Subcutaneous adipose tissue (tissue), 4 donors: ENCODE results near the gene UTP11. TPM values are rescaled to one million over a fixed set of nuclear protein-coding genes. Genes with fewer than 3 reads are reported as not detected.

Experiments used
- total RNA-seq, 4 donors: library from RNA; depleted of rRNA; stranded (reverse); fragments of >200 nt; gene quantifications; one replicate each; pipeline ENCODE4 v1.1.0, GENCODE V29; 2016
- TF ChIP-seq, protein P1 (sequence below): fragments of 450-650 bp; IDR thresholded peaks from one replicate; pipeline ENCODE4 v1.5.1; 2016; ENCODE audit warnings: low read depth, mild to moderate bottlenecking, control low read depth, antibody characterized with exemption, moderate library complexity

The UTP11 gene
- total RNA-seq, 4 donors from 2014 or later = 15.1 to 40.4 (median 24.2) TPM

DNA sequence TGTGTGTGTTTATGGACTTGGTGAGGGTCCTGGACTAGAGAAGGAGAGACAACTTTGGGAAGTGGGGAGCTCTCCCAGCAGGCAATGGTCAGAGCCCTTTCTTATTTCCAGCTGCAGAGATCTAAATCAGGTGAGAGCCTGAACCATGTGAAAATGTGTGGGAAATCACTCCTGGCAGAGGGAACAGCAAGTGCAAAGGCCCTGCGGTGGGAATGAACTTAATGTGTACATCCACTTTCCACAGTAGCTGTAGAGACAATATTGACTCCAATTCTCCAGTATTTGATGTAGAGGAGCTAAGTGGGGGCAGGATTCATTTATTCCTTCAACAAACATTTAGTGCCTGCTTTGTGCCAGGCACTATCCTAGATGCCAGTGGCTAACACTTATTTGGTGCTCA is 48.8 kb downstream of the UTP11 start:
- TF ChIP-seq, protein P1, sequence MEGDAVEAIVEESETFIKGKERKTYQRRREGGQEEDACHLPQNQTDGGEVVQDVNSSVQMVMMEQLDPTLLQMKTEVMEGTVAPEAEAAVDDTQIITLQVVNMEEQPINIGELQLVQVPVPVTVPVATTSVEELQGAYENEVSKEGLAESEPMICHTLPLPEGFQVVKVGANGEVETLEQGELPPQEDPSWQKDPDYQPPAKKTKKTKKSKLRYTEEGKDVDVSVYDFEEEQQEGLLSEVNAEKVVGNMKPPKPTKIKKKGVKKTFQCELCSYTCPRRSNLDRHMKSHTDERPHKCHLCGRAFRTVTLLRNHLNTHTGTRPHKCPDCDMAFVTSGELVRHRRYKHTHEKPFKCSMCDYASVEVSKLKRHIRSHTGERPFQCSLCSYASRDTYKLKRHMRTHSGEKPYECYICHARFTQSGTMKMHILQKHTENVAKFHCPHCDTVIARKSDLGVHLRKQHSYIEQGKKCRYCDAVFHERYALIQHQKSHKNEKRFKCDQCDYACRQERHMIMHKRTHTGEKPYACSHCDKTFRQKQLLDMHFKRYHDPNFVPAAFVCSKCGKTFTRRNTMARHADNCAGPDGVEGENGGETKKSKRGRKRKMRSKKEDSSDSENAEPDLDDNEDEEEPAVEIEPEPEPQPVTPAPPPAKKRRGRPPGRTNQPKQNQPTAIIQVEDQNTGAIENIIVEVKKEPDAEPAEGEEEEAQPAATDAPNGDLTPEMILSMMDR = no peak

DNA sequence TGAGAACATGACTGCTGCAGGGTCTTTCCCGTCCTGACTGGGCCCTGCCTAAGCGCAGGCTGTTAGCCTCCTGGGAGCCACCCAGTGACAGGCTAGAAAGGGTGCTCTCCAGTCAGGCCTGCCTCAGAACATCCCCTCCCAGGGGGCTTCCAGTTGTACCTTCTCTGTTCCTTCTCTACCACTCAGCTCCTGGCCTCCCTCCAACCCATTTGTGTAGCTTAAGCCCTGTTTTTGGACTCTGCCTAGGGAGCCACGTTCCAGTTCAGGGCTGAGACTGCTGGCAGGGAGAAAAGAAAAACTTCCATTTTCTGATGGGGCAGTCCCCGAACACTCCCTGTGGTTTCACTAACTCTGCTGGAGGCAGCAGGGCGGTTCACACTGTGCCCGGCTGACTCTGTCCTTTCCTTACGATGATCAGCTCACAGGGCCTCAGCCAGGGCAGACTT is 49.4 kb downstream of the UTP11 start:
- TF ChIP-seq, protein P1 = no peak

DNA sequence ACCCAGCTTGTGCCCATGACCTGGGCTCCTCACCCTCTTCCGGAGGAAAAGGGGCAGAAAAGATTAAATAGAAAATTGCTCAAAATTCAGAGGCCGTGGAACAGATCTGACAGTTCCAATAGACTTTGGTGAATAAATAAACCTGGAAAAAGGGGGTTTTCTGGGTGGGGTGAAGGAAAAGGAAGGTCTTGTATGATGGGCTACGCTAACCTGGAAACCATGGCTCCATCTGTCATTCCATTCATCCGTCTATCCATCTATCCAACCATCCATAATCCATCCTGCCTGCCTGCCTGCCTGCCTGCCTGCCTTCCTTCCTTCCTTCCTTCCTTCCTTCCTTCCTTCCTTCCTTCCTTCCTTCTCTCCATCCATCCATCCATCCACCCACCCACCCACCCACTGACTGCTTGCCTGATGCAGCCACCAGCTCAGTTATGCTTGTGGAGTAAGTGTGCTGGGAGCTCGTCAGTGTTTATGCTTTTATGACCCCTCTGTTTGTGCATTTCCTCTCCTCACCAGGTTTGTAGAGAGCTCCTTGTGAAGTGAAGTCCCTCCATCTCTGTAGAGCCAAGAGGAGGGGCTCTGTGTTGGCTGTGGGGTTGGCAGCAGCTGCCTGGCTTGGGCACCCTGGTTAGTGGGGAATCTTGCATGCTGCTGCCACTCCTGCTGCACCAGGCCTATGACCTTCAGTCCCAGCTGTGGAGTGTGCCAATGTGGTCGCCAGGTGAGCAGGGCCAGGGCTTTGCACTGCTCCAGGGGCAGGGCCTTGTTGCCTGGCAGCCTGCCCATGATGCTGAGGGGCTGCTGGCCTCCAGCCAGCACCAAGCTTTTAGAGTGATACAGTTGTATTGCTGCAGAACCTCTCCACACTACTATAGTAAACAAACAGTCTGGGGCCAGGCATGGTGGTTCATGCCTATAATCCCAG is 50.1 kb downstream of the UTP11 start:
- TF ChIP-seq, protein P1 = no peak

DNA sequence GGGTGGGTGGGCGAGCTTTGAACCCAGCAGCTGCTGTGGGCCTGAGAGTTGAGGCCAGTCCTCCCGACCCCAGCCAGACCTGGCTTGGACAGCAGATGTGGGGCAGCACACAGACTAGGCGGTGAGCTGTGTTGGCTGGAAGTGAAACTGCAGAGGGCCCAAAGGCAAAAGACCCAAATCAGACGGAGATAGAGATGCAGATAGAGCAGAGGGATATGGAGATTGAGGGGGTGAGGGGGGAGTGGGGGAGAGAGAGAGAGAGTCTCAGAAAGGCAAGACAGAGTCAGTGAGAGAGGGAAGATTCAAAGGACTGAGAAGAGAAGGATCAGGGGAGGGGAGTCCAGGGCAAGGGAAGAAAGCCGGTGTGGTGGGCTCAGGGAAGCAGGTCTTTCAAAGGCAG is 51.1 kb downstream of the UTP11 start:
- TF ChIP-seq, protein P1 = no peak

DNA sequence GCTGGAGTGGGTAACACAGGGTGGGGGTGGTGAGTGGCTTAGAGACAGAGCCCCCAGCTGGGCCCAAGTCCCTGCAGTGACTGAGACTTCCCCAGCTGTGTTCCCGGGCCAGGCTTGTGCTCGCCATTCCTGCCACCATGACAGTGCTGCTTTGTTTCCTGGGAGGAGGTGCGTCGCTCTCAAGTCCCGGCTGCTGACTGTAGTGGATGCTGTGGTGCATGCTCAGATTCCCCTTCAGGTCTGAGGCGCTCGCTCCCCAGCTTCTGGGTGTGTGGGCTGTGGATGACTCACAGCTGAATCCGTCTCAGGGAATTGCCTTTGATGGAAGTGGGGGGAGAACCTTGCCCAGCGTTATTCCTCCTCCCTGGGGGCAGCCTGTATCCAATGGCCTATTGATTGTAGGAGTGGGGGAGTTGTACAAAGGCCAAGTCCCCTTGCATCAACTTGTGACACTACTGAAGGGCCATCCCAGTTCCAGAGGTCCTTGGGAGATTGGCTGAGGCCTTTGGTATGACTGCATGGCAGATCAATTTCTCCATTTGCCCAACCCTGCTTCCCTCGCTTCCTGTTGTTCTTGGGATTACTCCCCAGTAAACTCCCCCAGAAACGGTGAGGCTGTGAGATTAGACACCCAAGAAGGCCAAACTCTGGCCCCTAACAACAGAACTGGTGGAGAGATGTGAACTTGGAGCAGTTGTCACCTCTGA is 51.8 kb downstream of the UTP11 start:
- TF ChIP-seq, protein P1 = no peak

DNA sequence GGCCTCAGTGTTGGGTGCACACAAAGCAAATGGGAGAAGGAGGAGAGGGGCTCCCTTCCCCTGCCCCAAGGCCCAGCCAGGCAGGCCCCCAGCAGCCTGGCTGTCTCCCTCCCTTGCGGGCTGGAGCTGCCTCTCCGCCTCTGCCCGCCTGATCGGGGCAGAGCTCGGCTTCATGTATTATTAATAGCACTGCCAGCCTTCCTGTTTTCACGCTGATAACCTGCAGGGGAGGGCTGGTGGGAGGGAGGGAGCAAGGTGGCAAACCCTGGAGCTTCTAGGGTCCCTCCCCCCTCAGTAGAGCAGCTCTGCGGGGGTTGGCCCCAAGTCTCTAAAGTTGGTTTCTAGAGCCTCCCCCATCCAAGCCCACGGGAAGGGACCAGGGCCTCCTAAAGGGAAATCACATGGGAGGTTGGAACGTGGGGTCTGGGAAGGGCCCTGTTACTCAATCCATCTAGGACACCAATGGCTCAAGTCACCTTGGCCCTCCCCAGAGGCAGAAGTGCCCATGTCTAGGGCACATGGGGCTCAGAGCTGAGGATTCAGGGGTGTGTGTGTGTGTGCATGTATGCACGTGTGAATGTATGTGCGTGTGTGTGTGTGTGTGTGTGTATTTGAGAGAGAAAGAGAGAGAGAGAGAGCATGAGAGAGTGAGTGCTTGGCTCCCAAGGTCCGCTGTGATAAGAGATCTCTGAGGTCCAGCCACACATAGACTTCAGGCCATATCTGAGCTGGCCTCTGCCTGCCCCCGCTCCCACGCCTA is 55.9 kb downstream of the UTP11 start:
- TF ChIP-seq, protein P1 = no peak
